Measurements from ENCODE around the gene CRYL1. TPM values are rescaled to one million over a fixed set of nuclear protein-coding genes. Genes with fewer than 3 reads are reported as not detected.

Gene CRYL1
- total and polyA plus RNA-seq, 2 of the 13 experiments (the other 11 are each of a cell fraction or from before 2014, with no cell fraction given): 57.2 to 115 TPM

DNA sequence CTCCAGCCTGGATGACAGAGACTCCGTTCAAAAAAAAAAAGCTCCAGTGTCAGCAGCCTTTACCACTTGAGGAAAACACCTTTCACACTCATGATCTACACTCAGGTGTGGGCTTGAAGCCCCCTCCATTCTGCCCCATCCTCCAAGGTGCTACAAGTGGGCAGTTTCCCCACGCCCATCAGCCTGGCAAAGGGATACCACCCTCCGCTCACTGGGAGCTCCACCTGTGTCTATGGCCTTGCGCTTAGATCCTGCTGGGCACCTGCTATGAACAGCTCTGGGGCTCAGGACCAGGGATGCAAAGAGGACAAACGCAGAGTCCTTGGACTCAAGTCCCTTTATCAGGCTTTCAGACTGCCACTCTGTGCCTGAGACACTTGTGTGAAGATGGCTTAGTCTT lies 127.8 kb downstream of the CRYL1 start (continued):
- no peak for TF ChIP-seq AGO1 (IDR thresholded peaks at IDR 0.05; ENCODE audit: low read depth, low read length, poor library complexity, severe bottlenecking)
- TF ChIP-seq TAF1 (CRISPR knock-in tag; IDR thresholded peaks at IDR 0.05): no peak
- TF ChIP-seq, protein P1, sequence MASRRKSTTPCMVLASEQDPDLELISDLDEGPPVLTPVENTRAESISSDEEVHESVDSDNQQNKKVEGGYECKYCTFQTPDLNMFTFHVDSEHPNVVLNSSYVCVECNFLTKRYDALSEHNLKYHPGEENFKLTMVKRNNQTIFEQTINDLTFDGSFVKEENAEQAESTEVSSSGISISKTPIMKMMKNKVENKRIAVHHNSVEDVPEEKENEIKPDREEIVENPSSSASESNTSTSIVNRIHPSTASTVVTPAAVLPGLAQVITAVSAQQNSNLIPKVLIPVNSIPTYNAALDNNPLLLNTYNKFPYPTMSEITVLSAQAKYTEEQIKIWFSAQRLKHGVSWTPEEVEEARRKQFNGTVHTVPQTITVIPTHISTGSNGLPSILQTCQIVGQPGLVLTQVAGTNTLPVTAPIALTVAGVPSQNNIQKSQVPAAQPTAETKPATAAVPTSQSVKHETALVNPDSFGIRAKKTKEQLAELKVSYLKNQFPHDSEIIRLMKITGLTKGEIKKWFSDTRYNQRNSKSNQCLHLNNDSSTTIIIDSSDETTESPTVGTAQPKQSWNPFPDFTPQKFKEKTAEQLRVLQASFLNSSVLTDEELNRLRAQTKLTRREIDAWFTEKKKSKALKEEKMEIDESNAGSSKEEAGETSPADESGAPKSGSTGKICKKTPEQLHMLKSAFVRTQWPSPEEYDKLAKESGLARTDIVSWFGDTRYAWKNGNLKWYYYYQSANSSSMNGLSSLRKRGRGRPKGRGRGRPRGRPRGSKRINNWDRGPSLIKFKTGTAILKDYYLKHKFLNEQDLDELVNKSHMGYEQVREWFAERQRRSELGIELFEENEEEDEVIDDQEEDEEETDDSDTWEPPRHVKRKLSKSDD (CRISPR knock-in tag; IDR thresholded peaks at IDR 0.05; ENCODE audit: low read depth): no peak
- no peak for TF ChIP-seq SETDB1 (CRISPR knock-in tag; IDR thresholded peaks at IDR 0.05; ENCODE audit: borderline replicate concordance)
- TF ChIP-seq PHF21A (CRISPR knock-in tag; IDR thresholded peaks at IDR 0.05): no peak
- no peak for TF ChIP-seq ZNF446 (CRISPR knock-in tag; IDR thresholded peaks at IDR 0.05)
- TF ChIP-seq NONO (IDR thresholded peaks at IDR 0.05): no peak
- no peak for TF ChIP-seq NONO (CRISPR knock-in tag; conservative IDR thresholded peaks at IDR 0.05)
- no peak for TF ChIP-seq SCMH1 (CRISPR knock-in tag; IDR thresholded peaks at IDR 0.05; ENCODE audit: borderline replicate concordance)
- TF ChIP-seq ZNF24 (IDR thresholded peaks at IDR 0.05): no peak
- TF ChIP-seq, protein P2, sequence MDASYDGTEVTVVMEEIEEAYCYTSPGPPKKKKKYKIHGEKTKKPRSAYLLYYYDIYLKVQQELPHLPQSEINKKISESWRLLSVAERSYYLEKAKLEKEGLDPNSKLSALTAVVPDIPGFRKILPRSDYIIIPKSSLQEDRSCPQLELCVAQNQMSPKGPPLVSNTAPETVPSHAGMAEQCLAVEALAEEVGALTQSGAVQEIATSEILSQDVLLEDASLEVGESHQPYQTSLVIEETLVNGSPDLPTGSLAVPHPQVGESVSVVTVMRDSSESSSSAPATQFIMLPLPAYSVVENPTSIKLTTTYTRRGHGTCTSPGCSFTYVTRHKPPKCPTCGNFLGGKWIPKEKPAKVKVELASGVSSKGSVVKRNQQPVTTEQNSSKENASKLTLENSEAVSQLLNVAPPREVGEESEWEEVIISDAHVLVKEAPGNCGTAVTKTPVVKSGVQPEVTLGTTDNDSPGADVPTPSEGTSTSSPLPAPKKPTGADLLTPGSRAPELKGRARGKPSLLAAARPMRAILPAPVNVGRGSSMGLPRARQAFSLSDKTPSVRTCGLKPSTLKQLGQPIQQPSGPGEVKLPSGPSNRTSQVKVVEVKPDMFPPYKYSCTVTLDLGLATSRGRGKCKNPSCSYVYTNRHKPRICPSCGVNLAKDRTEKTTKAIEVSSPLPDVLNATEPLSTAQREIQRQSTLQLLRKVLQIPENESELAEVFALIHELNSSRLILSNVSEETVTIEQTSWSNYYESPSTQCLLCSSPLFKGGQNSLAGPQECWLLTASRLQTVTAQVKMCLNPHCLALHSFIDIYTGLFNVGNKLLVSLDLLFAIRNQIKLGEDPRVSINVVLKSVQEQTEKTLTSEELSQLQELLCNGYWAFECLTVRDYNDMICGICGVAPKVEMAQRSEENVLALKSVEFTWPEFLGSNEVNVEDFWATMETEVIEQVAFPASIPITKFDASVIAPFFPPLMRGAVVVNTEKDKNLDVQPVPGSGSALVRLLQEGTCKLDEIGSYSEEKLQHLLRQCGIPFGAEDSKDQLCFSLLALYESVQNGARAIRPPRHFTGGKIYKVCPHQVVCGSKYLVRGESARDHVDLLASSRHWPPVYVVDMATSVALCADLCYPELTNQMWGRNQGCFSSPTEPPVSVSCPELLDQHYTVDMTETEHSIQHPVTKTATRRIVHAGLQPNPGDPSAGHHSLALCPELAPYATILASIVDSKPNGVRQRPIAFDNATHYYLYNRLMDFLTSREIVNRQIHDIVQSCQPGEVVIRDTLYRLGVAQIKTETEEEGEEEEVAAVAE (CRISPR knock-in tag; IDR thresholded peaks at IDR 0.05; ENCODE audit: borderline replicate concordance): no peak

Data from HepG2 (cell line).